ENCODE data around the gene SMARCA2.

GRCh38 chr9:1966725-1967366 lies 48.3 kb upstream of the SMARCA2 start:
- TF ChIP-seq, protein P1, sequence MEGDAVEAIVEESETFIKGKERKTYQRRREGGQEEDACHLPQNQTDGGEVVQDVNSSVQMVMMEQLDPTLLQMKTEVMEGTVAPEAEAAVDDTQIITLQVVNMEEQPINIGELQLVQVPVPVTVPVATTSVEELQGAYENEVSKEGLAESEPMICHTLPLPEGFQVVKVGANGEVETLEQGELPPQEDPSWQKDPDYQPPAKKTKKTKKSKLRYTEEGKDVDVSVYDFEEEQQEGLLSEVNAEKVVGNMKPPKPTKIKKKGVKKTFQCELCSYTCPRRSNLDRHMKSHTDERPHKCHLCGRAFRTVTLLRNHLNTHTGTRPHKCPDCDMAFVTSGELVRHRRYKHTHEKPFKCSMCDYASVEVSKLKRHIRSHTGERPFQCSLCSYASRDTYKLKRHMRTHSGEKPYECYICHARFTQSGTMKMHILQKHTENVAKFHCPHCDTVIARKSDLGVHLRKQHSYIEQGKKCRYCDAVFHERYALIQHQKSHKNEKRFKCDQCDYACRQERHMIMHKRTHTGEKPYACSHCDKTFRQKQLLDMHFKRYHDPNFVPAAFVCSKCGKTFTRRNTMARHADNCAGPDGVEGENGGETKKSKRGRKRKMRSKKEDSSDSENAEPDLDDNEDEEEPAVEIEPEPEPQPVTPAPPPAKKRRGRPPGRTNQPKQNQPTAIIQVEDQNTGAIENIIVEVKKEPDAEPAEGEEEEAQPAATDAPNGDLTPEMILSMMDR (IDR thresholded peaks at IDR 0.05) = no peak
- TF ChIP-seq ZFX (IDR thresholded peaks at IDR 0.05; ENCODE audit: borderline replicate concordance) = no peak
